NCI-H2107 treated with DMSO at 0.1 percent for 48 hours (cell line): ENCODE data around the gene ATXN1.

Experiments used
- DNase-seq: peaks from one replicate; lab custom pipeline; 2025; ENCODE audit not compliant: unreplicated experiment; lab: John Stamatoyannopoulos, UW

The ATXN1 gene

GRCh38 chr6:16762550-16763477 is 1.6 kb upstream of the ATXN1 start:
- DNase-seq = peak; percentile 13

GRCh38 chr6:16762268-16762549 is 949 bp upstream of the ATXN1 start:
- DNase-seq = no peak

- no peak for DNase-seq
Measured at GRCh38 chr6:16761471-16762267, 409 bp upstream of the ATXN1 start.

- DNase-seq = no peak
Measured at GRCh38 chr6:16759646-16760515, 1.4 kb downstream of the ATXN1 start.

GRCh38 chr6:16759181-16759645 is 2.0 kb downstream of the ATXN1 start:
- no peak for DNase-seq

GRCh38 chr6:16758163-16758975 is 2.9 kb downstream of the ATXN1 start:
- no peak for DNase-seq

GRCh38 chr6:16757332-16757731 is 3.9 kb downstream of the ATXN1 start:
- DNase-seq = no peak

GRCh38 chr6:16756660-16757255 is 4.5 kb downstream of the ATXN1 start:
- DNase-seq = no peak

- DNase-seq = no peak
Measured at GRCh38 chr6:16755544-16755943, 5.7 kb downstream of the ATXN1 start.

GRCh38 chr6:16754876-16755275 is 6.4 kb downstream of the ATXN1 start:
- no peak for DNase-seq

- no peak for DNase-seq
Measured at GRCh38 chr6:16754274-16754673, 7.0 kb downstream of the ATXN1 start.

- DNase-seq = no peak
Measured at GRCh38 chr6:16753341-16753740, 7.9 kb downstream of the ATXN1 start.

- DNase-seq = no peak
Measured at GRCh38 chr6:16752206-16752866, 8.9 kb downstream of the ATXN1 start.

- no peak for DNase-seq
Measured at GRCh38 chr6:16751251-16751946, 9.9 kb downstream of the ATXN1 start.

GRCh38 chr6:16750566-16750965 is 10.7 kb downstream of the ATXN1 start:
- no peak for DNase-seq

- DNase-seq = no peak
Measured at GRCh38 chr6:16749516-16750485, 11.5 kb downstream of the ATXN1 start.

- DNase-seq = no peak
Measured at GRCh38 chr6:16748025-16748319, 13.3 kb downstream of the ATXN1 start.
